Glomerular visceral epithelial cell (primary cell): ENCODE data around the gene SLC10A1.

ENCODE experiments used
- DNase-seq: peaks from one replicate; pipeline ENCODE4 v3.0.0-alpha.2; 2016; ENCODE audit errors: extremely low spot score

SLC10A1 gene

GRCh38 chr14:69808919-69809808, 12.1 kb upstream of the SLC10A1 start:
- DNase-seq: no peak

GRCh38 chr14:69807192-69807591, 10.2 kb upstream of the SLC10A1 start:
- no peak for DNase-seq

GRCh38 chr14:69804902-69805301, 7.9 kb upstream of the SLC10A1 start:
- no peak for DNase-seq

GRCh38 chr14:69803753-69804152, 6.7 kb upstream of the SLC10A1 start:
- no peak for DNase-seq

GRCh38 chr14:69798339-69798735, 1.3 kb upstream of the SLC10A1 start:
- DNase-seq: no peak

- no peak for DNase-seq
Observed at GRCh38 chr14:69797573-69798338, 715 bp upstream of the SLC10A1 start.

- DNase-seq: no peak
Observed at GRCh38 chr14:69795691-69796090, 1.4 kb downstream of the SLC10A1 start.

GRCh38 chr14:69794791-69795190, 2.2 kb downstream of the SLC10A1 start:
- no peak for DNase-seq

- no peak for DNase-seq
Observed at GRCh38 chr14:69792887-69793421, 4.1 kb downstream of the SLC10A1 start.

- DNase-seq: no peak
Observed at GRCh38 chr14:69789118-69789640, 7.9 kb downstream of the SLC10A1 start.

GRCh38 chr14:69786603-69787002, 10.4 kb downstream of the SLC10A1 start:
- DNase-seq: no peak

GRCh38 chr14:69784942-69785341, 12.1 kb downstream of the SLC10A1 start:
- DNase-seq: no peak

GRCh38 chr14:69780952-69781351, 16.1 kb downstream of the SLC10A1 start:
- DNase-seq: no peak

- DNase-seq: no peak
Observed at GRCh38 chr14:69780092-69780491, 16.9 kb downstream of the SLC10A1 start.

- no peak for DNase-seq
Observed at GRCh38 chr14:69779088-69779487, 18.0 kb downstream of the SLC10A1 start.

GRCh38 chr14:69776875-69777453, 20.1 kb downstream of the SLC10A1 start:
- DNase-seq: no peak

- no peak for DNase-seq
Observed at GRCh38 chr14:69775012-69775411, 22.0 kb downstream of the SLC10A1 start.

- DNase-seq: no peak
Observed at GRCh38 chr14:69773571-69774276, 23.3 kb downstream of the SLC10A1 start.

- no peak for DNase-seq
Observed at GRCh38 chr14:69772082-69773017, 24.7 kb downstream of the SLC10A1 start.

- no peak for DNase-seq
Observed at GRCh38 chr14:69771136-69771535, 25.9 kb downstream of the SLC10A1 start.
